GM12878 (cell line): Measurements from ENCODE around the gene MEAF6. TPM values are rescaled to one million over a fixed set of nuclear protein-coding genes. Genes with fewer than 3 reads are reported as not detected.

ENCODE experiments used
- ATF7 ChIP-seq: fragments of 450-650 bp; IDR thresholded peaks from 2 replicates; pipeline ENCODE4 v1.6.1; 2016; ENCODE audit warnings: low read depth, mild to moderate bottlenecking
- CREM ChIP-seq: IDR thresholded peaks from 2 replicates; pipeline ENCODE4 v1.6.1; 2014; ENCODE audit warnings: antibody characterized with exemption, low read depth
- E4F1 ChIP-seq: fragments of 450-650 bp; IDR thresholded peaks from 2 replicates; pipeline ENCODE4 v1.6.1; 2018; ENCODE audit warnings: borderline replicate concordance, mild to moderate bottlenecking; ENCODE audit not compliant: partially characterized antibody
- EGR1 ChIP-seq, 2 experiments: IDR thresholded peaks; 1 replicate in 1 of 2; 2 replicates in 1 of 2; pipeline ENCODE4 v1.6.1; 2011 to 2012; ENCODE audit warnings: low read depth in 2 of 2, low read length in 2 of 2, borderline replicate concordance in 1 of 2, mild to moderate bottlenecking in 1 of 2, moderate library complexity in 1 of 2
- EP300 ChIP-seq, 2 experiments: fragments of 150-350 bp in 1 of 2; IDR thresholded peaks; 2 replicates each; pipeline ENCODE4 v1.6.1; 2011 to 2012; ENCODE audit warnings: low read depth in 2 of 2, low read length in 2 of 2, borderline replicate concordance in 1 of 2, improper control_type of control experiment in 1 of 2, inconsistent platforms in 1 of 2; ENCODE audit not compliant: control insufficient read depth in 1 of 2
- ETV6 ChIP-seq, 2 experiments: fragments of 450-650 bp in 1 of 2; IDR thresholded peaks in 1 of 2; conservative IDR thresholded peaks in 1 of 2; 2 replicates each; pipeline ENCODE4 v1.6.1; 2014; ENCODE audit warnings: antibody characterized with exemption in 1 of 2, borderline replicate concordance in 1 of 2, low read depth in 1 of 2, mild to moderate bottlenecking in 1 of 2, moderate library complexity in 1 of 2
- LARP7 ChIP-seq: fragments of 450-650 bp; IDR thresholded peaks from 2 replicates; pipeline ENCODE4 v1.6.1; 2017; ENCODE audit warnings: mild to moderate bottlenecking
- MEF2B ChIP-seq: fragments of 450-650 bp; IDR thresholded peaks from 2 replicates; pipeline ENCODE4 v1.6.1; 2018; ENCODE audit warnings: mild to moderate bottlenecking, moderate library complexity; ENCODE audit not compliant: partially characterized antibody, poor library complexity, severe bottlenecking
- NFIC ChIP-seq: IDR thresholded peaks from 2 replicates; pipeline ENCODE4 v1.6.1; 2012; ENCODE audit warnings: low read depth, mild to moderate bottlenecking, inconsistent platforms, low read length, moderate library complexity
- NFYB ChIP-seq: IDR thresholded peaks from 2 replicates; pipeline ENCODE4 v1.6.1; 2011; ENCODE audit warnings: low read depth, mild to moderate bottlenecking, low read length, improper control_type of control experiment, moderate library complexity; ENCODE audit not compliant: insufficient read depth
- NR2F1 ChIP-seq: fragments of 450-650 bp; conservative IDR thresholded peaks from 2 replicates; pipeline ENCODE4 v1.6.1; 2017; ENCODE audit warnings: mild to moderate bottlenecking
- POLR2AphosphoS5 ChIP-seq: IDR thresholded peaks from 2 replicates; pipeline ENCODE4 v1.6.1; 2011; ENCODE audit warnings: mild to moderate bottlenecking, low read length, inconsistent platforms
- POU2F2 ChIP-seq: IDR thresholded peaks from 3 replicates; pipeline ENCODE4 v1.6.1; 2011; ENCODE audit warnings: low read depth, mild to moderate bottlenecking, low read length, borderline replicate concordance
- RAD21 ChIP-seq: IDR thresholded peaks from 2 replicates; pipeline ENCODE4 v1.6.1; 2011; ENCODE audit warnings: mild to moderate bottlenecking, low read depth, low read length, moderate library complexity; ENCODE audit not compliant: insufficient read depth
- RBBP5 ChIP-seq: fragments of 200-600 bp; sonication (generic); conservative IDR thresholded peaks from 2 replicates; pipeline ENCODE4 v1.6.1; 2016
- RCOR1 ChIP-seq: conservative IDR thresholded peaks from 2 replicates; pipeline ENCODE4 v1.6.1; 2012; ENCODE audit warnings: low read depth, low read length, improper control_type of control experiment
- SMAD5 ChIP-seq: IDR thresholded peaks from 2 replicates; pipeline ENCODE4 v1.6.1; 2016; ENCODE audit warnings: antibody characterized with exemption, low read depth
- SMC3 ChIP-seq: IDR thresholded peaks from 2 replicates; pipeline ENCODE4 v1.6.1; 2011; ENCODE audit warnings: low read length, improper control_type of control experiment, borderline replicate concordance
- STAT3 ChIP-seq: IDR thresholded peaks from 2 replicates; pipeline ENCODE4 v1.6.1; 2011; ENCODE audit warnings: low read depth, low read length, improper control_type of control experiment
- TARDBP ChIP-seq: IDR thresholded peaks from 2 replicates; pipeline ENCODE4 v1.6.1; 2016; ENCODE audit warnings: borderline replicate concordance
- YY1 ChIP-seq: IDR thresholded peaks from 2 replicates; pipeline ENCODE4 v1.6.1; 2011; ENCODE audit warnings: low read depth, mild to moderate bottlenecking, low read length
- ZSCAN29 ChIP-seq: fragments of 450-650 bp; IDR thresholded peaks from 2 replicates; pipeline ENCODE4 v1.6.1; 2017; ENCODE audit warnings: mild to moderate bottlenecking, moderate library complexity
- polyA plus RNA-seq, 11 experiments: library from polyadenylated mRNA; depleted of rRNA in 4 of 11; unstranded in 6 of 11; stranded (reverse) in 5 of 11; fragments of >200 nt; fragmentation: Nextera tagmentation in 4 of 11; fragmentation: Illumina TruSeq in 1 of 11; extraction: Ambion mirVana in 4 of 11; extraction: Trizol in 1 of 11; gene quantifications; 1 replicate in 1 of 11; 2 replicates in 10 of 11; pipeline versions ENCODE4 v1.2.1 to v1.2.3, GENCODE V29; 2011 to 2016; ENCODE audit warnings: inconsistent platforms in 2 of 11, missing spikeins in 2 of 11, low read depth in 1 of 11
- total RNA-seq, 4 experiments: library from RNA; depleted of rRNA in 3 of 4; stranded (reverse); fragments of >200 nt in 3 of 4; fragmentation: Illumina TruSeq in 1 of 4; extraction: Trizol in 1 of 4; gene quantifications; 2 replicates each; pipeline versions ENCODE4 v1.2.1 to v1.2.3, GENCODE V29; 2013 to 2021
- TF ChIP-seq, protein P1 (sequence below): fragments of 450-650 bp; IDR thresholded peaks from 2 replicates; pipeline ENCODE4 v1.6.1; 2016; ENCODE audit warnings: mild to moderate bottlenecking
- TF ChIP-seq, protein P2 (sequence below): IDR thresholded peaks from 2 replicates; pipeline ENCODE4 v1.6.1; 2011; ENCODE audit warnings: borderline replicate concordance, low read depth, mild to moderate bottlenecking, moderate library complexity, low read length; ENCODE audit not compliant: insufficient read depth, poor library complexity, severe bottlenecking

MEAF6 gene
- total and polyA plus RNA-seq, 10 of the 15 experiments (the other 5 are each of a cell fraction or from before 2014, with no cell fraction given): 30.8 to 75.0 (median 58.1) TPM

- TF ChIP-seq E4F1: peak; percentile 55
- TF ChIP-seq NFYB: no peak
- 0 out of 2 replicates have a peak, but pooled peaks have one; percentile 23 for TF ChIP-seq YY1
- peak; percentile 38; the same call in 1 of the 2 replicates for TF ChIP-seq SMAD5
- no peak for TF ChIP-seq RAD21
- peak; percentile 93 for TF ChIP-seq CREM
- 0 out of 3 replicates have a peak, but pooled peaks have one; percentile 62 for TF ChIP-seq POU2F2
- no peak for TF ChIP-seq RBBP5
- no peak for TF ChIP-seq ETV6 (conservative IDR thresholded peaks at IDR 0.05 in 1 of 2, IDR thresholded peaks at IDR 0.05 in 1 of 2; ENCODE audit: borderline replicate concordance in 1 of 2, low read depth in 1 of 2)
- 0 out of 2 replicates have a peak, but pooled peaks have one; percentile 64 for TF ChIP-seq TARDBP
- TF ChIP-seq MEF2B: peak; percentile 67
- TF ChIP-seq, protein P1, sequence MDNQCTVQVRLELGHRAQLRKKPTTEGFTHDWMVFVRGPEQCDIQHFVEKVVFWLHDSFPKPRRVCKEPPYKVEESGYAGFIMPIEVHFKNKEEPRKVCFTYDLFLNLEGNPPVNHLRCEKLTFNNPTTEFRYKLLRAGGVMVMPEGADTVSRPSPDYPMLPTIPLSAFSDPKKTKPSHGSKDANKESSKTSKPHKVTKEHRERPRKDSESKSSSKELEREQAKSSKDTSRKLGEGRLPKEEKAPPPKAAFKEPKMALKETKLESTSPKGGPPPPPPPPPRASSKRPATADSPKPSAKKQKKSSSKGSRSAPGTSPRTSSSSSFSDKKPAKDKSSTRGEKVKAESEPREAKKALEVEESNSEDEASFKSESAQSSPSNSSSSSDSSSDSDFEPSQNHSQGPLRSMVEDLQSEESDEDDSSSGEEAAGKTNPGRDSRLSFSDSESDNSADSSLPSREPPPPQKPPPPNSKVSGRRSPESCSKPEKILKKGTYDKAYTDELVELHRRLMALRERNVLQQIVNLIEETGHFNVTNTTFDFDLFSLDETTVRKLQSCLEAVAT: peak; percentile 76; the same call in 1 of the 2 replicates
- TF ChIP-seq ZSCAN29: no peak
- no peak for TF ChIP-seq RCOR1
- 0 out of 4 replicates have a peak, but pooled peaks of 1 of the 2 experiments have one; percentile 7 for TF ChIP-seq EP300 (IDR thresholded peaks at IDR 0.05; ENCODE audit: borderline replicate concordance in 1 of 2, control insufficient read depth in 1 of 2, low read depth in 2 of 2, low read length in 2 of 2)
- TF ChIP-seq, protein P2, sequence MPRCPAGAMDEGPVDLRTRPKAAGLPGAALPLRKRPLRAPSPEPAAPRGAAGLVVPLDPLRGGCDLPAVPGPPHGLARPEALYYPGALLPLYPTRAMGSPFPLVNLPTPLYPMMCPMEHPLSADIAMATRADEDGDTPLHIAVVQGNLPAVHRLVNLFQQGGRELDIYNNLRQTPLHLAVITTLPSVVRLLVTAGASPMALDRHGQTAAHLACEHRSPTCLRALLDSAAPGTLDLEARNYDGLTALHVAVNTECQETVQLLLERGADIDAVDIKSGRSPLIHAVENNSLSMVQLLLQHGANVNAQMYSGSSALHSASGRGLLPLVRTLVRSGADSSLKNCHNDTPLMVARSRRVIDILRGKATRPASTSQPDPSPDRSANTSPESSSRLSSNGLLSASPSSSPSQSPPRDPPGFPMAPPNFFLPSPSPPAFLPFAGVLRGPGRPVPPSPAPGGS: no peak
- TF ChIP-seq ATF7: peak; percentile 52; the same call in 1 of the 2 replicates
- TF ChIP-seq STAT3: no peak
- 0 out of 2 replicates have a peak, but pooled peaks have one; percentile 31 for TF ChIP-seq NR2F1
- no peak; the same call in 1 of the 2 replicates for TF ChIP-seq NFIC
- no peak for TF ChIP-seq EGR1 (IDR thresholded peaks at IDR 0.05; ENCODE audit: borderline replicate concordance in 1 of 2, low read depth in 2 of 2, low read length in 2 of 2)
- TF ChIP-seq SMC3: no peak; the same call in 1 of the 2 replicates
- peak; percentile 33; the same call in 1 of the 2 replicates for TF ChIP-seq LARP7
- peak; percentile 88 for TF ChIP-seq POLR2AphosphoS5
These were observed 39.6 kb upstream of the MEAF6 start, which contains the start of gene SNIP1 (continued) for GRCh38 chr1:37553927-37554808.
